ENCODE measurements around the gene TAGLN2.
A peak's percentile ranks its signal among the peaks of the same experiment; 100 is the strongest.

Gene TAGLN2

DNA sequence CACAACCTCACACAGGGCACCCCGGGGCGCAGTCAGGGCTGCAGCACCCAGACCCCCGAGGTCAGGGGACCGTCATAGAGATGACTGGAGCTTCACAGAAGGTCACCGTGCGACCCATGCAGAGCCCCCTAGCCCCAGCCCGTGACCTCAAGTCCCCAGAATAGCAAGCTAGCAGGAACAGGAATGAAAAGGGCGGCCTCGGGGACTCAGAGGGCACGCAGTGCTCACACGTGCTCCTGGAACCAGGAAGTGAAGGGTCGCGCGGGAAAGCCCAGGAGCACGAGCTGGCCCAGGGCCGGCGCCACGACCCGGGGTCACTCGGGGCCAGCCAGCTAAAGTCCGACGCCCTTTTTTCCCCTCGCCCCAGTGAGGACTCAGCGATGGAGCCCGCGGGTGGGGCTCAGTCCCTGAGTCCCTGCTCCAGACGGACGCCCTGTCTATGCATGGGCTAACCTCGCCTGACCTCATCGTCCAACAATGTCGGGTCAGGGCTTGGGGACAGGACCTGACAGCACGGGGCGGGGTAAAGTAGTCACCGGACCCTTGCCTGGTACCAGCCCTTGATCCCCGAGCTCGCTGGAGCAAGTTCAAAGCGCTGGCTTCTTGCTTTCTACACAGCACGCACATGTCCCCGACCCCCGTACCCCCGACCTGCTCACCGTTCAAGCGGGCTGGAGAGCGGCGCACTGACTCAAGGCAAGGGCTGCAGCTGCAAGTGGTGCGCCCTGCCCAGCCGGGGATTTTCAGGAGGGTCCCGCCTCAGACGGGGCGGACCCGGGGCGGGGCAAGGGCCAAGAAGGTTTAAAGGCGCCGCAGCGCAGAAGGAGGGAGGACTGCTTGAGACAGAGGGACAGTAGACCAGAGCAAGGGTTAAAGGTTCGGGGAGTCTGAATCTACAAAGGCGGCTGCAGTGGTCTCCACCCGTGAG, at the start of gene TAGLN2:
Gene TAGLN2, minus strand, starts transcription at position 717 of the 928 bp plus-strand sequence. CDS start 4,998 bp downstream, outside the sequence.
- DNase-seq (ENCODE audit: low spot score), result peak; percentile 59

DNA sequence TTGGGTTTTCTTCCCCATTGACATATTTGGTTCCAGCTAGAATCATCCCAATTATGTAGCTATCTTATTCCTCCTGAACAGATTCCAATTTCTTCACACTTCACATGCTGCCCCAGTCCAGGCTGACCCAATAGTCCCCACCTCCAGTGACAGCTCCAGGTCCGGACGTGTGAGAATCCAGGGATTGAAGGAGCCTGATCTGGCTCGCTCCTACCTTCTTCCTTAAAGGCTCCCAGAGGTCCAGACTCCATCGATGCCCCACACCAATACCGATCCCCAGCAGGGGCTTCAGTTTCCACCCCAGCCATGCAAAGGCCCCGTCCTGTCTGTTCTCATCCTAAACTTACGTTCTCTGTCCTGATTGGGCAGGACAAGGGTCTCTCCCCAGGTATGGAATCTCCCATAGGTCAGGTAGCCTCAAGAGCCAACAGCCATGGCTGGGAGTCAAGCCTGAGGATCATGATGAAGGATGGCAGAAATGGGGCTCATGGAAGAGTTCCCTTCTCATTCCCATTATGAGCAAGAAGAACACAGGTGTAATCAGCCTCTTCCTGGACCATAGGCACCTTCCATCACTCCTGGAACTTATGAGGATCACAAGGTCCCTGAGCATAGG, 49.2 kb upstream of the TAGLN2 start:
- no peak for DNase-seq (ENCODE audit: low spot score)

GRCh38 chr1:159973350-159973940, 48.1 kb upstream of the TAGLN2 start:
- DNase-seq (ENCODE audit: low spot score), result no peak

DNA sequence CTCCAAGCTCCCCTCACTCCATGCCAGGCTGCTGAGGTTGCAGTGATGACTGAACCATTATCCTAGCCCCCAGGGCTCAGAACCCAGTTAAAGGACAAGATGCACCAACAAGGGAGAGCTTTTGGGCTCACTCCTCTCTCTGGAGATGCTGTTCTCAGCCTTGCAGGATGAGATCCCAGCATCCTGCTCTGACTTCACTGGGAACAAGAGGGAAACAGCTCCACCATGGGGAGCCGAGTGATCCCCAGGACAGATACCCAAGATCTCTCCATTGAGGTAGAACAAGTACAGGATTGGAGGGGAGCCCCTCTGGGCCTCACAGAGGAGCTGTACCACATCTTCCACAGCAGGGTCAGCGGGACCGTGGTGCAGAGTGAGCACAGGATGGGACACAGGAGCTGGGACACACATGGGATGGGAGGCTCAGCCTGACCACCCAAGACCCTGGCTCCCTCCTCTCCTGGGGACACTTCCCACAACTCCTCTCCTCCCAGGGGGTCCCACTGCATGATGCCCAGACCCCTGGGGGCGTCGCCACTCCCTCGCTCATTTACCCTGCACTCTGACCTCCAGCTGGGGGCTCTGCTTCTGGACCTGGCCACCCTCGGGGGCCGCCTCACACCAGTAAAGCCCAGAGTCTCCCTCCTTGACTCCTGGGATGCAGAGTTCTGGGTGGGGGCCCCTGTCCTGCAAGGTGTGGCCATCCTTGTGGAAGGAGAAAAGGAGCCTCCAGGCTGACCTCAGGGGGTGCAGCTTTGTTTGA, 47.3 kb upstream of the TAGLN2 start:
- DNase-seq (ENCODE audit: low spot score), result no peak

GRCh38 chr1:159970932-159971342, 45.6 kb upstream of the TAGLN2 start:
- DNase-seq (ENCODE audit: low spot score), result peak; percentile 3

DNA sequence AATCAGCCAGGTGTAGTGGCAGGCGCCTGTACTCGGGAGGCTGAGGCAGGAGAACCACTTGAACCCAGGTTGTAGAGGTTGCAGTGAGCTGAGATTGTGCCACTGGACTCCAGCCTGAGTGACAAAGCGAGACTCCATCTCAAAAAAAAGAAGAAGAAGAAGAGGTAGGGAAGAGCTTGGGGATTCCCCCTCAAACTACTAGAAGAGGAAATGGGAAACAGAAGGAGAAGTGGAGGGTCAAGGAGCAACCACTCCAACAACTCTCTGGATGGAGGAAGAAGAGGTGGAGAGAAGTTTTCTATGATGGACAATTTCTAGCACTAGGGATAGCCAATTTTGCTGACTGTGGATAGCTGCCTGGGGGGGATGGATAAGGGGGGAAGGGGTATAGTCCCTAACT, 43.6 kb upstream of the TAGLN2 start:
- DNase-seq (ENCODE audit: low spot score), result no peak

GRCh38 chr1:159965263-159965662, 40.0 kb upstream of the TAGLN2 start:
- no peak for DNase-seq (ENCODE audit: low spot score)

DNA sequence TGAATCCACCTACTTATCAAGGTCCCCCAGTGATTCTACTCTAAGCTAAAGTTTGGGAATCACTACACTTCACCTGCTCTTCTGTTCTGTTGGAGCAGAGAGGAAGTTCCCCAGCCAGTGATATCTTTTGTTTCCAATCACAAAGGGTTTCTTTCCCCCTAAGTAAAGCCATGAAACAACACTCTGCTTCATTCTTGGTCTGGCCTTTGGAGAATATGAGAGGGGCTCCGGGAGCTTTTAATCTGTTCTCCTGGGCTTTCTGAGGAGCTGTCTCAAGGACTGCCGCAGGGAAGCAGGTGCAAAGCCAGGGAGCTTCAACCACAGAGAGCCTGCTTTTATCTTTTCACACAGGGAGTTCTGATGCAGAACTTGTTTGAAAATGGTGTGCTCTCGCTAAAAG, 38.8 kb upstream of the TAGLN2 start:
- no peak for DNase-seq (ENCODE audit: low spot score)

DNA sequence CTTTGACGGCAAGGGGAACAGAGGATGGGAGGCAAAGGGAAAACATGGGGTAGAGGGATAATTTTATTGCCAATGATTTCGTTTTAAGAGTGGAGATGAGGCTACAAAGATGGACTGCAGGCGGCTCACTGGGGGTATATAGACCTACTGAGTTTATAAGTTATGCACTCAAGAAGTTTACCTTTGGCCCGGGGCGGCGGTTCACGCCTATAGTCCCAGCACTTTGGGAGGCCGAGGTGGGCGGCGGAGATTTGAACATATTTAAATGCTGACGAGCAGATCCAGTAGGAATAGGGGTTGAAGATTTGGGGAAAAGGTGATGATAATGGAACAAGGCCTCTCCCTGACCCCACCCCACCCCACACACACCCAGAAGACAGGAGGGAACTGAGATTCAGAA, 36.9 kb upstream of the TAGLN2 start:
- DNase-seq (ENCODE audit: low spot score), result no peak

GRCh38 chr1:159961636-159962035, 36.3 kb upstream of the TAGLN2 start:
- no peak for DNase-seq (ENCODE audit: low spot score)

DNA sequence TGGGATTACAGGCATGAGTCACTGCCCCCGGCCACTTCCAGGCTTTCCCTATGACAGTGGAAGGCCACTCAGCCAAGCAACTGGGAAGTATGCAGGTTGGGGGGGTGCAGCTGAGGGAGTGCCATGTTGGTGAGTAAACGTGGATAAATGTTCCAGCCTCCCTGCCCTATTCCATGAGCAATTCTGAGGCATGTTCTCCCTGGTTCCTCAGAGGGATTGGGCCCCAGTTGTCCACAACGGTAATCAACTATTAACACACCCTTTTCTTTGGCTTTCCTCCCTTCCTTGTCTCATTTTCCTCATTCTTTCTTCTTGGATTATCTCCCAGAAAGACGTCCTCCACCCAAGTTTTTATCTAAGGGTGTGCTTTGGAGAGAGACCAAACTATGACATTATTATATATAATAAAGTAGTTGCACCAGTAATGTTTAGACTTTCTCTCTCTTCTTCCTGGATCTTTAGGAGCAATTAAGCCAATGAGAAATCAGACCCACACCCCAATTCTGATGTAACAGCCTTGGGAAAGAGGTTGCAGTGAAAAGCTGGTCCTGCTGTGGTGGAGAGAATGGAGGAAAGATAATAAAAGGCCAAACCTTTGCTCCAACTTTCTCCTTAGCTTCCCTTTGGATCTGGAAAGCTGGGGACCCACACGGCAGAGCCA, 35.5 kb upstream of the TAGLN2 start:
- DNase-seq (ENCODE audit: low spot score), result no peak

GRCh38 chr1:159959451-159959850, 34.1 kb upstream of the TAGLN2 start:
- DNase-seq (ENCODE audit: low spot score), result no peak

DNA sequence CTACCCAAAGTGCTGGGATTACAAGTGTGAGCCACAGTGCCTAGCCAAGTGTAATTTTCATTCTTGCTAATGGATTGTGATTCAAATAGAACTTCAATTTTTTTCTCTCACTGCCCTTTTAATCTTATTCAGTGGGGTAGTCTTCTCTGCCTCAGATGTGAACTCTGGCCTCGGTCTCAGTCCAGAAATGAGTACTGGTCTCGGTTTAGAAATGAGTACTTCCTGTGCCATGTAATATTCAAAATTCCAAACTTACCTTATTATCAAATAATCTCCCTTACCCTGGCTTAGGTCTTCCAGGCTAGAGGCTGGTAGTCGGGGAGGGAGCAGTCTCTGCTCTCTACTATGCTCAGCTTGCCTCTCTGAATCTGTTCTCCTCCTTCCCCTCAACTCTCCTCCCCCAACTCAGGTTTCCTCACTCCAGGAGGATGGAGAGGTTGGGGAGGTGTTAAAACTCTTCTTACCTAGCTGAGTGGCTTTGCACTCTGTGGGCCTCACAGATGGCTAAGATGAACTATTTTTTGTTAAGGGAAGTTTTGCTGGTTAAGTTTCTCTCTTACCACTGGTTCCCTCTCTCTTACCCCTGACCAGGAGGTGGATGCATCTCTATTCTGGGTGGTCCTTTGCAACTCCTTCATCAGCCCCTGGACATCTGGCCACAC, 33.5 kb upstream of the TAGLN2 start:
- no peak for DNase-seq (ENCODE audit: low spot score)

DNA sequence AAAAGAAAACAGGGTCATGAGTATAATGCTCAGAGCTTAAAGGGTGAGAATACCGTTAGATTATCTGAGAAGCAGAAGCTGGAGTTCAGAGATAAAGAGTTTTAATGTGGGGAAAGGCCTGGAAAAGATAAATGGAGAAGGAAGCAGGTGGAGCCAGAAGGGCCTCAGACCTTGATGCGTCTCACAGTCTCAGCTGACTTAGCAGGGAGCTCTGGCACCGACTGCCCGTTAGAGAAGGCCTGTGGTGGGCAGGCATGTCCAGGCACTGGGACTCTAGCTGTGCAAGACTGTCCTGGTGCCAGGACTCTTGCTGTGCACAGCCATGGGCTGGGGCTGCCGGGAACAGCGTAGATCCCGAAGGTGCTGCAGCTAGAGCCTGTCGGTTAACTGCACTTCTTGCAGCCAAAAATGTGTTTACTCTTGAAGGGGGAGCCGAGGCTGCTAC, 32.5 kb upstream of the TAGLN2 start:
- DNase-seq (ENCODE audit: low spot score), result no peak

GRCh38 chr1:159955456-159955855, 30.1 kb upstream of the TAGLN2 start:
- DNase-seq (ENCODE audit: low spot score), result no peak

- no peak for DNase-seq (ENCODE audit: low spot score)
Observed at GRCh38 chr1:159953536-159954515, 28.5 kb upstream of the TAGLN2 start, which contains the start of gene SLAMF9. SLAMF9 (minus strand) TSS chr1:159954237; CDS start chr1:159954137, 100 bp downstream.

- no peak for DNase-seq (ENCODE audit: low spot score)
Observed at GRCh38 chr1:159952932-159953331, 27.6 kb upstream of the TAGLN2 start.

DNA sequence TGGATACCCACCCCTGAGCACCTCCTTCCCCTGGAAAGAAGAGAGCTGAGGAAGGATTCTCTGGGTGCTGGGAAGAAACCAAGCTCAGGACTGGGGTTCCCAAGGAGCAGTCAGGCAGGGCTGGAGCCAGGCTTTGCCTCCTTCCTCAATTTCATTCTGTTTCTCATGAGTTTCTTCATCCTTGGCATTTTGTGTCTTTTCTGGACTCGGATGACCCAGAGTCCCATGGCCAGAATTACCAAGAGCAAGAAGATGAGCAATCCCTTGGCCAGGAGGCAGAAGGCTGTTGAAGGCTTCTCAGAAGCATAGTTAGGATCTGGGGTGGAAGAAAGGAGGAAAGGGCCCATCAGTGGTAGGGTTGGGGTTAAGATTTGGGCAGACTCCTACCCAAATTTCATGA, 26.2 kb upstream of the TAGLN2 start:
- no peak for DNase-seq (ENCODE audit: low spot score)

GRCh38 chr1:159951016-159951415, 25.7 kb upstream of the TAGLN2 start:
- no peak for DNase-seq (ENCODE audit: low spot score)

GRCh38 chr1:159949981-159950381, 24.7 kb upstream of the TAGLN2 start:
- DNase-seq (ENCODE audit: low spot score), result no peak

All from globus pallidus (tissue), 1 donor.